NCI-H748 (cell line): ENCODE data around the gene MYO5C.

Source experiments
- DNase-seq: peaks from one replicate; lab custom pipeline; 2025; ENCODE audit not compliant: unreplicated experiment; lab: John Stamatoyannopoulos, UW

Gene MYO5C

GRCh38 chr15:52295421-52296001 is at the start of gene MYO5C:
Gene MYO5C (minus strand): TSS chr15:52295804. CDS start chr15:52295636, 168 bp downstream.
- DNase-seq, result peak; percentile 85

GRCh38 chr15:52344592-52344991 is 49.0 kb upstream of the MYO5C start:
- no peak for DNase-seq

- DNase-seq, result no peak
Measured at GRCh38 chr15:52343831-52344230, 48.2 kb upstream of the MYO5C start.

- DNase-seq, result no peak
Measured at GRCh38 chr15:52340093-52340492, 44.5 kb upstream of the MYO5C start.

GRCh38 chr15:52338891-52339290 is 43.3 kb upstream of the MYO5C start:
- DNase-seq, result no peak

- DNase-seq, result no peak
Measured at GRCh38 chr15:52338058-52338457, 42.5 kb upstream of the MYO5C start.

- no peak for DNase-seq
Measured at GRCh38 chr15:52337198-52337853, 41.7 kb upstream of the MYO5C start.

- no peak for DNase-seq
Measured at GRCh38 chr15:52336529-52336928, 40.9 kb upstream of the MYO5C start.

- no peak for DNase-seq
Measured at GRCh38 chr15:52334491-52335160, 39.0 kb upstream of the MYO5C start.

- DNase-seq, result peak; percentile 25
Measured at GRCh38 chr15:52331490-52332240, 36.1 kb upstream of the MYO5C start.

- DNase-seq, result no peak
Measured at GRCh38 chr15:52329987-52330386, 34.4 kb upstream of the MYO5C start.

GRCh38 chr15:52329150-52329549 is 33.5 kb upstream of the MYO5C start:
- no peak for DNase-seq

GRCh38 chr15:52328680-52329079 is 33.1 kb upstream of the MYO5C start:
- DNase-seq, result no peak

- DNase-seq, result no peak
Measured at GRCh38 chr15:52326756-52327155, 31.2 kb upstream of the MYO5C start.

GRCh38 chr15:52324109-52324508 is 28.5 kb upstream of the MYO5C start:
- no peak for DNase-seq

- no peak for DNase-seq
Measured at GRCh38 chr15:52318729-52319500, 23.3 kb upstream of the MYO5C start.

- DNase-seq, result no peak
Measured at GRCh38 chr15:52317688-52318087, 22.1 kb upstream of the MYO5C start.

GRCh38 chr15:52317022-52317421 is 21.4 kb upstream of the MYO5C start:
- no peak for DNase-seq

GRCh38 chr15:52309154-52309548 is 13.5 kb upstream of the MYO5C start:
- no peak for DNase-seq

- no peak for DNase-seq
Measured at GRCh38 chr15:52308446-52309153, 13.0 kb upstream of the MYO5C start.
